Esophagus (tissue), 2 donors: ENCODE results near the gene SATB1. TPM values are rescaled to one million over a fixed set of nuclear protein-coding genes. Genes with fewer than 3 reads are reported as not detected.

Source experiments
- H3K27ac ChIP-seq, 2 donors: one replicate each; pipeline ENCODE4 v1.5.1; 2013; ENCODE audit warnings: low read depth in 2 of 2, mild to moderate bottlenecking in 2 of 2, inconsistent platforms in 1 of 2, low read length in 1 of 2, moderate library complexity in 1 of 2
- H3K27me3 ChIP-seq, 2 donors: one replicate each; pipeline ENCODE4 v1.6.1; 2013; ENCODE audit warnings: low read length in 2 of 2, control low read depth in 1 of 2, mild to moderate bottlenecking in 1 of 2; ENCODE audit not compliant: insufficient read depth in 2 of 2, control insufficient read depth in 1 of 2
- H3K36me3 ChIP-seq, 2 donors: one replicate each; pipeline ENCODE4 v1.6.1; 2013; ENCODE audit warnings: low read length in 1 of 2; ENCODE audit not compliant: control insufficient read depth in 2 of 2, insufficient read depth in 2 of 2
- H3K4me1 ChIP-seq, 2 donors: one replicate each; pipeline ENCODE4 v1.6.1; 2013; ENCODE audit warnings: low read length in 1 of 2; ENCODE audit not compliant: control insufficient read depth in 2 of 2, insufficient read depth in 2 of 2
- H3K4me3 ChIP-seq, 2 donors: one replicate each; pipeline ENCODE4 v1.5.1; 2013; ENCODE audit warnings: low read length in 2 of 2, mild to moderate bottlenecking in 2 of 2, low read depth in 1 of 2, moderate library complexity in 1 of 2
- H3K9me3 ChIP-seq, 2 donors: one replicate each; pipeline ENCODE4 v1.6.1; 2013; ENCODE audit warnings: mild to moderate bottlenecking in 2 of 2, low read depth in 1 of 2, low read length in 1 of 2, moderate library complexity in 1 of 2; ENCODE audit not compliant: control insufficient read depth in 2 of 2, insufficient read depth in 1 of 2
- WGBS, 2 donors: extraction: QIAGEN DNeasy Blood & Tissue Kit; methylation state at CpG; one replicate each; pipeline ENCODE4 v1.1.7; 2013; 5-methylcytosine and 5-hydroxymethylcytosine counted together
- polyA plus RNA-seq, 2 donors: library from polyadenylated mRNA; stranded (reverse); fragments of 200-250 nt; gene quantifications; one replicate each; pipeline ENCODE4 v1.2.3, GENCODE V29; 2013
- donor health status: healthy with polysubstance abuse.
- donor health status: Bipolar disorder and iron deficiency.

The SATB1 gene
- polyA plus RNA-seq, 2 donors = 6.1 to 6.2 TPM

DNA sequence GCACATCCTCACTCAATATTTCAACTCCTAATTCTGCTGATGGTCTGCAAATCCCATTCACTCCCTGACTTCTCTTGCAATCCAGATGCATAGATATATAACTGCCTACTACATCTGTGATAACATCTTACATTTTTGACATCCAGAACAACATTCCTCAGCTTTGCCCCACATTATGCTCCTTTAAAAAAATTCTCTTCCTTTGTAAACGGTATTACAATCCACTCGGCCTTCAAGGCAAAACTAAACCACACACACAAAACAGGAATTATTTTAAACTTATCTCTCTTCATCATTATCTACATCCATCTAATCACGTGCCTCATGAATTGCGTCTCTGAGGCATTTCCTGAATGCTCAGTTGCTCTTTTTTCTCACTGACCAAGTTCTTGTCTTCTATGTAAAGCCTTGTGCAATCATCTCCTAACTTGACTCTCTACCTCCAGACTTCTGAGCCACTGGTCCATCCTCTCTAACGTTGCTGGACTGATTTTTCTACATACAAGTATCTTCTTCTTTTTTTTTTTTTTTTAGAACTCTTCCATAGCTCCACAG lies 117.0 kb downstream of the SATB1 start:
- Histone ChIP-seq H3K36me3 (no peaks in the 10 kb centered on the region), H3K4me3 (no peak overlapping the region), H3K27ac (no peak overlapping the region), H3K27me3 (no peaks in the 10 kb centered on the region), H3K9me3 (no peaks in the 10 kb centered on the region), H3K4me1 (no peaks in the 10 kb centered on the region)
- 67 to 74% methylated on average over 5 of the region's 5 CpGs for WGBS, 2 donors

- 86 to 88% methylated on average over 1 of the region's 1 CpG for WGBS, 2 donors
- Histone ChIP-seq H3K27me3 (no peaks in the 10 kb centered on the region), H3K27ac (no peak overlapping the region), H3K4me1 (no peaks in the 10 kb centered on the region), H3K4me3 (no peak overlapping the region), H3K9me3 (no peaks in the 10 kb centered on the region), H3K36me3 (no peaks in the 10 kb centered on the region)
Observed at GRCh38 chr3:18307529-18307928, 117.6 kb downstream of the SATB1 start.

DNA sequence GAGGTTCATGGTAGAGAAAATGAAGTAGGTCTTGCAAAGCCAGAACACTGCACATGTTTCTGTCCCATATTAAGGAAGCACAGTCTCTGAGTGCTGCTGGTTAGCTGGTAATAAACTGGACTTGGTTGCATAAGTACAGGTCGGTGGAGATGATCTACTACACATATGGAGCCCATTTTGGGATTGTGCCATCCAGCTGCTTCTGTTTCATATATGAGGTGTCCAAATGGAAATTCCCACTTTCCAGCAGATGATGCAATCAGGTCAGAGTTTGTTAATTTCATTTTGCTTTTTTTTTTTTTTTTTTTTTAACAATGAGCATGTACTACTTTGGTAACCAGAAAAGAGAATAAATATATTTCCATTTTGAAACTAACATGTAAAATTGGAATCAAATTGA lies 122.6 kb downstream of the SATB1 start:
- Histone ChIP-seq H3K4me3 (no peak overlapping the region), H3K36me3 (no peaks in the 10 kb centered on the region), H3K4me1 (no peaks in the 10 kb centered on the region), H3K9me3 (no peaks in the 10 kb centered on the region), H3K27ac (no peak overlapping the region), H3K27me3 (no peaks in the 10 kb centered on the region)
- 52 to 57% methylated on average over 1 of the region's 1 CpG for WGBS, 2 donors

GRCh38 chr3:18301781-18302180 lies 123.4 kb downstream of the SATB1 start:
- no peaks in the 10 kb centered on the region for H3K27me3 ChIP-seq
- H3K27ac ChIP-seq = no peak overlapping the region
- no peaks in the 10 kb centered on the region for H3K36me3 ChIP-seq
- H3K9me3 ChIP-seq = no peaks in the 10 kb centered on the region
- WGBS, 2 donors = 90 to 95% methylated on average over 1 of the region's 1 CpG
- no peak overlapping the region for H3K4me3 ChIP-seq
- H3K4me1 ChIP-seq = no peaks in the 10 kb centered on the region

- Histone ChIP-seq H3K36me3 (no peaks in the 10 kb centered on the region), H3K4me1 (no peaks in the 10 kb centered on the region), H3K9me3 (no peaks in the 10 kb centered on the region), H3K27me3 (no peaks in the 10 kb centered on the region), H3K27ac (no peak overlapping the region), H3K4me3 (no peak overlapping the region)
- 73 to 76% methylated on average over 3 of the region's 3 CpGs for WGBS, 2 donors
Observed at GRCh38 chr3:18300916-18301315, 124.2 kb downstream of the SATB1 start.

DNA sequence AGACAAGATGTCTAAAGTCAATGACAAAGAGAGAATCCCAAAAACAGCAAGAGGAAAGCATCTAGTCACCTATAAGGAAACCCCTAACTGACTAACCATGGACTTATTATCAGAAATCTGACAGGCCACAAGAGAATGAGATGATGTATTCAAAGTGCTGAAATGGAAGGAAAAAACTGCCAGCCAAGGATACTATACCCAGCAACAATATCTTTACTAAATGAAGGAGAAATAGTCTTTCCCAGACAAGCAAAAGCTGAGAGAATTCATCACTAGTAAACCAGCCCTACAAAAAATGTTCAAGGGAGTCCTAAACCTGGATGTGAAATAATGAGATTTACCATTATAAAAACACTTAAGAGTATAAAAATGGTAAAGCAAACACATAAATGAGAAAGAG lies 128.0 kb downstream of the SATB1 start:
- H3K27ac ChIP-seq = no peak overlapping the region
- no peaks in the 10 kb centered on the region for H3K27me3 ChIP-seq
- H3K9me3 ChIP-seq = peaks cover 0 to 4% of the 10 kb centered on the region in 2 donors
- no peak overlapping the region for H3K4me3 ChIP-seq
- peaks cover 0 to 2% of the 10 kb centered on the region in 2 donors for H3K4me1 ChIP-seq
- no peaks in the 10 kb centered on the region for H3K36me3 ChIP-seq
